Measurements from ENCODE around the gene SAFB. TPM values are rescaled to one million over a fixed set of nuclear protein-coding genes. Genes with fewer than 3 reads are reported as not detected.

Gene SAFB
- 33.8 and 54.7 TPM in 2 replicates for total RNA-seq

DNA sequence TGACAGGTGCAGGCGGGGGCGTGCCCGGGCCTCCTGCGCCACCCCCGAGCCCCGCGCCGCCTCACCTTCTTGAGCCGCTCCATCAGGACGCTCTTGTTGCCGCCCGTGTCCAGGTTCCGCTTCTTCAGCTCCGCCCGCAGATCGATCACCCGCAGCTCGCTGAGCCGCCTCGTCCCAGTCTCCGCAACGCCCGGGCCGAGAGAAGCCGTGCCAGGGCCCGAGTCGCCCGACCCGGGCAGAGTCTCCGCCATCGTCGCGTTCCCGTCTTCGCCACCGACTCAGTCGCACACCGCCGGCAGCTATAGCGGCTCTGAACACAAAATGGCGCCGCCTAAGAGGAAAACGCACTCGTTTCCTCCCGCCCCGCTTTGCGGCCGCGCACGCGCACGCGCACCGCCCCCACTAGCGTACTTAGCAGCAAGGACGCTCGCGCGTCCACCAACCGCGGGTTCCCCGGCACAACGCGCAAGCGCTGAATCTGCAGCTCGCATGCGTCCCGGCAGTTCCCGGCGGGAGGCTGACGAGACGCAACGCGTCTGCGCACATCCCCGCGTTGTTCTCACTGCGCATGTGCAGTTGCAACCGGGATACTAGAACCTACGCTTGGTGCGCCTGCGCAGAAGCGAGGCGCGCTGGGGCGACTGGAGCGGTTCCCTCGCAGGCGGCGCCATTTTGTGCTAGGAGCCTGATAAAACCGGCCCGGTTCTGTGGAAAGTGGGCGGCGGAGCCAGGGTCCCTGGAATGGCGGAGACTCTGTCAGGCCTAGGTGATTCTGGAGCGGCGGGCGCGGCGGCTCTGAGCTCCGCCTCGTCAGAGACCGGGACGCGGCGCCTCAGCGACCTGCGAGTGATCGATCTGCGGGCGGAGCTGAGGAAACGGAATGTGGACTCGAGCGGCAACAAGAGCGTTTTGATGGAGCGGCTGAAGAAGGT is at the start of gene SAFB, which contains the start of gene SAFB2:
Gene SAFB (plus strand): TSS at position 619 of the 932 bp plus-strand sequence. CDS start 123 bp downstream, at position 742.
Gene SAFB2 (minus strand): TSS at position 312 of the 932 bp plus-strand sequence. CDS start 61 bp downstream, at position 251.

GRCh38 chr19:5680437-5681368 is 57.8 kb downstream of the SAFB start, which contains the start of the genes HSD11B1L and MICOS13:
Gene HSD11B1L (plus strand): TSS chr19:5681027. CDS start chr19:5684833, 3,806 bp downstream.
Gene MICOS13 (minus strand): TSS chr19:5680516. CDS start chr19:5680486, 30 bp downstream.

DNA sequence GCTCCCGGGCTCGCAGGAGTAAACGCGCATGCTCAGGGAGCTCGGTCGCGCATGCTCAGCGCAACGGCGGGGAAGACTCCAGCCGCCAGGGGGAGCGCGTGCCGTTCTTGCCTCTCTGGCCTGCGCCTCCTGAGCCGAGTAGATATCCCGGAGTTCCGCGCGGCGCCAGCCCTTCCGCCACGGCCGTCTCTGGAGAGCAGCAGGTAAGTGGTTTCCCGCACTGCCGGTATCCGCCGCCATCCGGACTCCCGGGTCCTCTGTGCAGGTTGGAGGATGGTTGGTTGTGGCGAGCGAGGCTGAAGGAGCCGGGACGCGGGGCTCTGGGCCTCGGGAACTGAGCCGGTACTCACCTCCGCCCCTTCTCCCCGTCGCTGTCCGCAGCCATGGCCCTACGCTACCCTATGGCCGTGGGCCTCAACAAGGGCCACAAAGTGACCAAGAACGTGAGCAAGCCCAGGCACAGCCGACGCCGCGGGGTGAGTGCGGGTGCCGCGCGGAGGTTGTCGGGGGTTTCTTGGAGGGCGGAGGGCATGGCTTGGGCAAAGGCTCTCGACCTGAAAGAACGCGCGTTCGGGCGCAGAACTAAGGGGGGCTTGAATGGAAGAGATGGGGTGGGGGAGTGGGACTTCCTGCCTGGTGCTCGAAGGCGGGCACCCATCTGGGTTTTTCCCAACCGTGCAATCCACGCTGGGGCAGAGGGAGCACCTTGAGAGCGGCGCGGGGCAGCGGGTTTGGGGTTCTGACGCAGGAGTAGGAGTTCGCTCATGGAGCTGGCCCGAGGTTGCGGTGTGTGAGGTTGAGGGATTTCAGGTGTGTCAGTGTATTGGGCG is 67.5 kb downstream of the SAFB start, which contains the start of gene RPL36:
Gene RPL36 (plus strand): TSS at position 171 of the 830 bp plus-strand sequence. CDS start 213 bp downstream, at position 384.

Small RNA genes within 50 kb of the gene (small RNA-seq; reads per million reads assigned to genes)
- gene SNRPEP4, result not detected

Other genes starting within 250 kb of the SAFB start
- not detected in 2 replicates for gene ZNRF4, start 167.7 kb upstream of the SAFB start, total RNA-seq
- under 0.01 TPM in 1 of 2 replicates, not detected in the other for gene TINCR, start 55.1 kb upstream of the SAFB start, total RNA-seq
- gene SAFB2, start 307 bp upstream of the SAFB start, total RNA-seq, result 27.9 and 45.0 TPM in 2 replicates
- 28.3 and 37.5 TPM in 2 replicates for gene MICOS13, start 57.4 kb downstream of the SAFB start, total RNA-seq
- 4.7 and 11.4 TPM in 2 replicates for gene HSD11B1L, start 57.9 kb downstream of the SAFB start, total RNA-seq
- gene RPL36, start 67.2 kb downstream of the SAFB start, total RNA-seq, result 291 and 466 TPM in 2 replicates
- 51.4 and 71.4 TPM in 2 replicates for gene LONP1, start 97.1 kb downstream of the SAFB start, total RNA-seq
- gene CATSPERD, start 97.6 kb downstream of the SAFB start, total RNA-seq, result not detected in 2 replicates
- gene PRR22, start 161.7 kb downstream of the SAFB start, total RNA-seq, result 0.37 and 0.78 TPM in 2 replicates
- 44.4 and 48.9 TPM in 2 replicates for gene DUS3L, start 168.1 kb downstream of the SAFB start, total RNA-seq
- gene NRTN, start 182.0 kb downstream of the SAFB start, total RNA-seq, result 0.20 TPM in 1 of 2 replicates, not detected in the other
- not detected in 2 replicates for gene FUT6, start 216.6 kb downstream of the SAFB start, total RNA-seq
- gene FUT3, start 228.4 kb downstream of the SAFB start, total RNA-seq, result not detected in 2 replicates
- gene FUT5, start 247.5 kb downstream of the SAFB start, total RNA-seq, result not detected in 2 replicates

All from subcutaneous preadipocyte (primary cell).